GM21737 (cell line): Measurements from ENCODE around the gene ZMIZ2.
"Not testable (repeated sequence)": the region's sequence is repeated elsewhere in the genome, so short reads cannot be mapped to it uniquely, and the experiment has no call there.

Source experiments
- ATAC-seq: cut with Tn5 transposase; IDR thresholded peaks from one replicate; pipeline ENCODE4 v1.9.1; 2021; ENCODE audit warnings: mild to moderate bottlenecking, moderate library complexity; ENCODE audit not compliant: unreplicated experiment

Gene ZMIZ2

DNA sequence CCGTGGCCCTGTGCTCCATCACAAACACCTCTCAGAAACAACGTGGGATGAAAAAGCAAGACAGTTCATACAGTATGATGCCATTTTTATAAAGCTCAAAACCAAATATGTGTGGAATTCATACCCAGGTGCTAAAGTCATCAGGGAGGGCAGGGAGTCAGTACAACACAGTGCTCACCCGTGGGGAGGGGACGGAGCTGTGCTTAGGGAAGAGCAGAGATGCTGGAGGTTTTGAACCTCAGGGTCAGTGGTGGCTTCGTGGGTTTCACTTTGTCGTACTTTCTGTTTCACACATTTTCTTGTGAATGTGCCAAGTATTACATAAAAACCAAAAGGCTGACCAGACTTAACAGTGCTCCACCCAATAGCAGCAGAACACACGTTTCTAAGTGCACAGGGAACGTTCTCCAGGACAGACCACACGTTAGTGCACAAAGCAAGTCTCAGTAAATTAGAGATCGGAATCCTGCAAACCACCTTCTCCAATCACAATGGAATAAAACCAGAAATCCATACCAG is 21.2 kb downstream of the ZMIZ2 start:
- ATAC-seq, result peak; percentile 61

GRCh38 chr7:44771358-44771757 is 22.7 kb downstream of the ZMIZ2 start:
- ATAC-seq, result no peak

DNA sequence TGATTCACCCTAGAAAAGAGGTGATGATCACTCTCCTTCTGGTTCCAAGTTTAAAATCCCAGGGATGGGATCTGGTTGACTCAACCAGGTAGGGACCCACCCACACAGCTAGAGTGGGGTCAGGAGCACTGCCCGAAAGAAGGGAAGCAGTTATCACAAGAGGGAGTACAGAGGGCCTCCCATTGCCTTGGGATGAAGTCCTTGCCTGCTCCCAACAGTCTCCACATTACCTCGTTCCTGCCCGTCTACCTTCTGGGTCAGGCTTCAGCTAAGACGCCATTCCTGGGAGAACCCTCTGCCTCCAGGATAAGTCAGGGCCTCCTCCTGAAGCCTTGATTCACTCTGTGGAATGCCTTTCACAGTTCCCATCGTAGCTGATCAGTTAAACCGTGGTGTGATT is 23.8 kb downstream of the ZMIZ2 start:
- ATAC-seq, result no peak

- ATAC-seq, result no peak
These were observed 24.2 kb downstream of the ZMIZ2 start for GRCh38 chr7:44772867-44773266.

DNA sequence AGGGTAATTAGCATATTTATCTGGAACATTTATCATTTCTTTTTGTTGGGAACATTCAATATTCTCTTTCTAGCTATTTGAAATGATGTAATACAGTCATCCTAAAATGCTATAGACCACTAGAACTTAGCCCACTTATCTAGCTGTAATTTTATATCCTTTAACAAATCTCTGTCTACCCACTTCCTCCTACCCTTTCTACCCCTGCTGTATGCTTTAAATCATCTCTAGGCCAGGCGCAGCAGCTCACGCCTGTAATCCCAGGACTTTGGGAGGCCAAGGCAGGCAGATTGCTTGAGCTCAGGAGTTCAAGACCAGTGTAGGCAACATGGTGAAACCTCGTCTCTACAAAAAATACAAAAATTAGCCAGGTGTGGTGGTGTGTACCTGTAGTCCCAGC is 25.8 kb downstream of the ZMIZ2 start:
- not testable (repeated sequence) for ATAC-seq

DNA sequence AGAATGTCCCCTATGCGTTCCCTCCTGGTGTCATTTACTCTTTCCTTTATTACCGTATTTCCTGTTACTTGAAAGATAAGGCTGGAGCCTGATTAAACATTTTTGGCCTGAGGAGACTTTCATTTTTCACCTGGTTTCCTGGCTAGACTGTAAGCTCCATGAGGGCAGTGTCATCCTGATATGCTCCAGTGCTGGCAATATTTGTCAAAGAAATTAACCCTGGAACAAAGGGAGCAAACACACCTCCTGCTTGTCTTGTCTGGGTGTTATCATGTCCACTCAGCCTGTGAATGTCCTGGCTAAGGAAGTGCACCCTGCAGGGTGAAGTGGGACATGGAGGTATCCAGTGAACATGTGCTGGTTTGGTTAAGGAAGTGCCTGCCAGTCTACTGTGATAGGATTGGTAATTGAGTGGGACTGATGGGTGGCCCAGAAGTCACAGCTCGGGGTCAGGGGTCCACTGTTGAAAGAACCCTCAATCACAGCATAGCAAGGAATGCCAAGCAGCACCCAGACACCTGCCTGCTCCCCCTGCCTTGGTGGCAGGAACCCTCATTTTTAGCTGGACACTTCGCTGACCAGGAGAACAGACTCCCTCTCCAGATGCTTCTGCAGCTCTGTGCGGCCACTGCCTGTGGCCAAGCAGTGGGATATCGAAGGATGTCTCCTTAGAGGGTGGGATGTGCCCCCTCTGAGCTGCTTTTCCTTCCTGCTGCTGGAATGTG is 26.9 kb downstream of the ZMIZ2 start:
- no peak for ATAC-seq

GRCh38 chr7:44776211-44776610 is 27.6 kb downstream of the ZMIZ2 start:
- no peak for ATAC-seq

GRCh38 chr7:44782460-44782859 is 33.8 kb downstream of the ZMIZ2 start:
- ATAC-seq, result no peak

DNA sequence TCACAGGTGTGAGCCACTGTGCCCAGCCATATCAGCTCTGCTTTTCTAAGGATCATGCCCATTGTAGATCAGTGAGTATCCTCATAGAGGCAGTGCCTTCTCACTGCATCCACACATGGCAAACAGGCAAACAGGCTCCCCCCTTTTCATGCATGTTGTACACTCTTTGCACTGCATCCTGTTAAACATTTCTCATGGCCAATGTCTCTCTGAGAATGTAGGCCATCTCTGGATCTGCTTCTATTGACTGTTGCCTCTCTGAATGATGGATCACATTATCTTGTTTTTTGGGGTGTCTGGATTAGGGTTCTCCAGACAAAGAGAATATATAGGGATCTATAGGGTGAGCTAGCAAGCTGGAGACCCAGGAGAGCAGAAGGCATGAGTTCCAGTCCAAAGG is 34.8 kb downstream of the ZMIZ2 start:
- ATAC-seq, result no peak

- ATAC-seq, result no peak
These were observed 35.7 kb downstream of the ZMIZ2 start for GRCh38 chr7:44784364-44784763.

GRCh38 chr7:44785218-44785617 is 36.6 kb downstream of the ZMIZ2 start:
- ATAC-seq, result not testable (repeated sequence)

DNA sequence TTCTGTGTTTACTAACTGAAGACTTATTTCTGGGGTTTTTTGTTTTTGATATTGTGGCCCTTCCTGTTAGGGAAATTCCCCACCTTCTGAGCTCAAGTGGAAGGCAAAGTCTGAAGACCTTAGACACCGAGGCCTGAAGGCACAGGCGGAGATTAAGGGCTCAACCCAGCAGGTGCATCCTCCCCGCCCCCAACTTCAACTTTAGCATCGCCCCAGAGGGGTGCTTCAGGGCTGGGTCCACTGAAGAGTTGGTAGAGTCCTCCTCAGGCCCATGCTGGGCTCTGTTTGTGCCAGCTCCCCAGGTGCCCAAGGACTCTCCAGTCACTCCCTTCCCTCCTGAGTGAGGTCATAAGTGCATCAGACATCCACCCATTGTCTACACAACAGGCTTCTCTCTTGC is 38.4 kb downstream of the ZMIZ2 start:
- ATAC-seq, result no peak

DNA sequence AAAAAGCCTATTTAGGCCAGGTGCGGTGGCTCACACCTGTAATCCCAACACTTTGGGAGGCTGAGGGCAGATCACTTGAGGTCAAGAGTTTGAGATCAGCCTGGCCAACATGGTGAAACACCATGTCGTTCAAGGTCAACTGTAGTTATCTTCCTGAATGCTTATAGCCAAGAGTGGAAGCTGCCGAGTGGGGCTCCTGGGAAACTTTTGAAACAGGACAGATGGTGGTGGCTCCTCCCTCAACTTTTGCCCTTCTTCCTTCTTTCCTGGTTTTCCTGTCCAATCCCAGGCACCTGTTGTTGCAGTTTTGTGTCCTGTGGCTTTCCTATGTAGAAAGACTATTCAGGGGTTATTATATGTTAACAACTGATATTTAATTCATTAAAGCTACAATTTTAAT is 39.1 kb downstream of the ZMIZ2 start:
- ATAC-seq, result no peak

- no peak for ATAC-seq
These were observed 41.3 kb downstream of the ZMIZ2 start for GRCh38 chr7:44789990-44790389.

- no peak for ATAC-seq
These were observed 42.9 kb downstream of the ZMIZ2 start for GRCh38 chr7:44791278-44792219.

- ATAC-seq, result no peak
These were observed 45.3 kb downstream of the ZMIZ2 start for GRCh38 chr7:44793919-44794318.

GRCh38 chr7:44794331-44794730 is 45.7 kb downstream of the ZMIZ2 start:
- no peak for ATAC-seq

DNA sequence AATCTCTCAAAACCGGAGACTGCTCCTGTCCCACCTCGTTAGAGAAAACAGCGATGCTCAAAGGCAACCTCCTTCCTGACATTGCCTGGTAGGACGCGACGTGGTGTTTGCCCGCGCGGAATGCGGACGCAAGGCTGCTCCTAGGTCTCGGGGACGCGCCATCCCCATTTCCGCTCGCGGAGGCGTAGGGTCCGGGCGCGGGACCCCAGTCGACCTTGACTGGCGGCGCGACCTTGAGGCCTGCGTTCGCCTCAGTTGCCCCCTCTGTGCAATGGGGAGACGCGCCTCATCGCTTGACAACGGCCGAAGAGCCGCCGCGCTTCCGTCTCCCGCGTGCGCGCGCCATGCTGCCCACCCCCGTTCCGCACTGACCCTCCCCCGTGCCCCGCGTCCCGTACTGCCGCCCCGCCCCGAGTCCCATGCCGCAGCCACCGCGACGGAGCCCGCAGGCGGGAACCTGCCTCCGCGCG is 47.4 kb downstream of the ZMIZ2 start:
- ATAC-seq, result peak; percentile 16

DNA sequence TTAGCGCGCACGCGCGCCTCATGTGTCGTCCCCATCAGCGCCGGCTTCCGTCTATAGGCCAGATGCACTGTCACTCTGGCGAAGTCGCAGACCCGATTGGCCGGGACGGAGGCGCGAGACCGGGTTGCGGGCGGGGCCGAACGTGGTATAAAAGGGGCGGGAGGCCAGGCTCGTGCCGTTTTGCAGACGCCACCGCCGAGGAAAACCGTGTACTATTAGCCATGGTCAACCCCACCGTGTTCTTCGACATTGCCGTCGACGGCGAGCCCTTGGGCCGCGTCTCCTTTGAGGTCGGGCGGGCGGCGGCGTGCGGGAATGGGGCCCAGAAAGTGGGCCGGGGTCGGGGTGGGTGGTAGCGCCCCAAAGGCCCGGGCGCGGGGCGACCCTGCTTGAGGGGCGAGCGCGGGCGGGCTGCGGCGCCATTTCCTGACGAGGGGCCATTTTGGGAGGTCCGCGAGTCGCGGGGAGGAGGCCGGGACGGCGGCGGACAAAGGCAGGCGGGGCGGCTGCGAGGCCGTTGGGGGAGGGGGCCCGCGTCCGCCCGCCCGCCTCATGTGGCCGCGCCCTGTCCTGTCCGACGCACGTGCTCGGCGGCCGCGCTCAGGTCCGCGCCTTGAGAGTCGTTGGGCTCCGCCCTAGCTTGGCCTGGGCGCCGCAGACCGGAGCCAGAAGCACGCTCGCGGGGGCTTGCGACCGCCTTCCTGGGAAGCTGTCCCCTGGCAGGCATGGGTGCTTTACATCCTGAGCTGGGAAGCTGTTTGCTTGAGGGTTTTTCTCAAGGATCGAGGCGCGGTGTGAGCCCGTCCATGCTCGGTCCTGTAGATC is 48.1 kb downstream of the ZMIZ2 start, which contains the start of gene PPIA:
PPIA (plus strand) TSS at position 178 of the 825 bp plus-strand sequence; CDS start at position 222, 44 bp downstream.
- peak; percentile 84 for ATAC-seq

DNA sequence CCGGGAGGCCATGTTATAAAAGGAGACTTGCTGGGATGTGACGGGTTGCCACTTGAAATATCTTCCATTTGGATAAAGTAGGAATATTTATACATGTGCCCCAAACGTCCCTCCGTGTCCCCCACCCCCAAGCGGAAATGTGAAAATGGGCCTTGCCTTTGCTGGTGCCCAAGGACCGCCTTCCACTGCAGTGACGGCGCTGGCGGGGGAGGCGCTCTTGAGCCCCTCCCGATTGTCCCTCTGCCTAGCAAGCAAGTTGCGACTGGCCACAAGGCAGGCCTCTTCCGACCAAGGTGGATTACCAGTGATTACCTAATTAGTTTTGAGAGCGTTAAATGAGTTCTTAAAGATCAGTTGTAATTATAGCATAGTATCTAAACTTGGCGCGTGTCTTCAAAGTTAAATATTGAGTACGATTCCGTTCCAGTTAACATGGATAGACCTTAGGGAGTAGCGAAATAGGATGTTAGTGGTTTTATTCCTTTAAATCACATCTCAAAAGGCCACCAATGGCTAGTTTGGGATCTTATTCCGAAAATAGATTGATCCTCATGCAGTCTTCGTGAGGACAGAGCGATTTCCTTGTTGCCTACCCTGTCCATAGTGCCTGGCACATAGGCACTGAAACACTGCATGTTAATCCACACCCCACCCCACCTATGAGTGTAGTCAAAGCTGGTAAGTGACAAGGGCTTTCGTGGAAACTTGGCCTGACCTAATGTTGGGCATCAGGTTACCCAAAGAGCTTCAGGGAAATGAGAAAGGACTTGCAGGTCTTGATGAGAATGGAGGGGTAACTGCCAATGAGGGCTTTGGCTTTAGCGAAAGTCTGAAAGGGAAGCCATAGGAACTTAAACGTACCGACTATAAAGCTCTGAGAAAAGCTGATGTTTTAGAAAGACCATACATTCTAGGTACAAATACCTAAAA is 48.9 kb downstream of the ZMIZ2 start:
- ATAC-seq, result peak; percentile 50
